ENCODE measurements around the gene TTLL3.

Gene TTLL3

DNA sequence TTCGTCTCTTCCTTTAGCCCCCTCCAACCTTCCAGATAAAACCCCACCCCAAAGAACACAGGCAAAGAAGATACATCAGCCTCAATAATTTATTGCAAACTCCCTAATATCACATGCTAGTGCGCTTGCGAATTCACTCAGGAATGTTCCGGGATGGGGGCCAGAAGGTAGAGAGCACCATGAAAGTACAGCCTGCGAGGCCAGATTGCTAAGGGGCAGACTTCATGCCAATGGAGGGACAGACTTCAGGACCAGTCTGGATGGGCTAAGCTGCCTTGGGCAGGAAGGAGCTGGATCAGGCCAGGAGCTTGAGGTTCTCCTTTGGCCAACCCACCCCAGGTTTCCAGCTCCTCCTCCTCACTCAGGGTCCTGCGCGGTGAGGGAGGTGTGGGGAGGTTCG is 56.6 kb downstream of the TTLL3 start:
- no peak overlapping the region for H2BK120ac ChIP-seq (ENCODE audit: insufficient read depth, low read length, poor library complexity)
- no peak overlapping the region for H3K4me3 ChIP-seq (ENCODE audit: low read depth, low read length)
- no peak overlapping the region for H3K14ac ChIP-seq (ENCODE audit: low read length)
- no CpG with 5 or more reads among the region's 8 CpGs for WGBS (ENCODE audit: extremely low coverage, insufficient coverage, insufficient read length)
- H3K27me3 ChIP-seq (ENCODE audit: insufficient read depth, low read length) = no peaks in the 10 kb centered on the region
- peaks cover 1% of the 10 kb centered on the region for H3K9me3 ChIP-seq (ENCODE audit: insufficient read depth, low read depth, low read length)
- no peak overlapping the region for H2AK5ac ChIP-seq (ENCODE audit: low read length)
- H4K12ac ChIP-seq (ENCODE audit: low read depth, low read length) = no peak overlapping the region
- H3K79me2 ChIP-seq (ENCODE audit: control insufficient read depth, insufficient read depth, low read length, poor library complexity) = peaks cover 2% of the 10 kb centered on the region
- no peak overlapping the region for H3K18ac ChIP-seq (ENCODE audit: low read length)
- H2BK5ac ChIP-seq (ENCODE audit: low read depth, low read length, poor library complexity) = no peak overlapping the region
- DNase-seq = no peak
- H4K91ac ChIP-seq (ENCODE audit: low read depth, low read length) = no peak overlapping the region
- no peak overlapping the region for H3K4ac ChIP-seq (ENCODE audit: low read depth, low read length)
- H3K23ac ChIP-seq (ENCODE audit: low read length) = no peak overlapping the region
- no peak overlapping the region for H3K9ac ChIP-seq (ENCODE audit: low read length)
- H3K79me1 ChIP-seq (ENCODE audit: low read length) = peaks cover 11% of the 10 kb centered on the region
- H3K36me3 ChIP-seq (ENCODE audit: control insufficient read depth in 1 of 2, insufficient read depth in 2 of 2, low read length in 2 of 2) = no peaks in the 10 kb centered on the region
- no peak overlapping the region for H3K4me2 ChIP-seq (ENCODE audit: low read length)
- no peak overlapping the region for H4K8ac ChIP-seq (ENCODE audit: low read depth, low read length)
- no peak overlapping the region for H3K27ac ChIP-seq (ENCODE audit: low read depth, low read length)
- H2AFZ ChIP-seq (ENCODE audit: insufficient read depth, low read length, poor library complexity) = no peak overlapping the region
- H3K4me1 ChIP-seq (ENCODE audit: control insufficient read depth in 1 of 2, insufficient read depth in 2 of 2, low read length in 2 of 2) = peaks cover 7 to 11% of the 10 kb centered on the region in 2 experiments
- H2BK12ac ChIP-seq (ENCODE audit: low read length) = no peak overlapping the region

DNA sequence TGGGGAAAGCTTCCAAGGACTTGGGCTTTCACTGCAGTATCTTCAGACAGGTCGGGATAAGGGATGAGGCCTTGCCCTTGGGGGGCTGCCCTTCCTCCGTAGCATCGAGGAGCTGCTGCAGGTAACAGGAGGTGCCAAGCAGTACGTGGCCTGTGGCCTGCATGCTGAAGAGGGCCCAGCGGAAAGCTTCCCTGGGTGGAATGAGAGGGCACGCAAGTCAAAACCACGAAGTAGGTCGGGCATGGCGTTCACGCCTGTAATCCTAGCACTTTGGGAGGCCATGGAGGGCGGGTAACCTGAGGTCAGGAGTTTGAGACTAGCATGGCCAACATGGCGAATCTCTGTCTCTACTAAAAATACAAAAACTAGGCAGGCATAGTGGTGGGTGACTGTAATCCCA is 57.0 kb downstream of the TTLL3 start:
- H4K12ac ChIP-seq (ENCODE audit: low read depth, low read length) = no peak overlapping the region
- no peak overlapping the region for H2AK5ac ChIP-seq (ENCODE audit: low read length)
- DNase-seq = no peak
- no peak overlapping the region for H3K18ac ChIP-seq (ENCODE audit: low read length)
- no peak overlapping the region for H4K8ac ChIP-seq (ENCODE audit: low read depth, low read length)
- H2BK5ac ChIP-seq (ENCODE audit: low read depth, low read length, poor library complexity) = no peak overlapping the region
- H3K79me2 ChIP-seq (ENCODE audit: control insufficient read depth, insufficient read depth, low read length, poor library complexity) = peaks cover 2% of the 10 kb centered on the region
- no peak overlapping the region for H3K23ac ChIP-seq (ENCODE audit: low read length)
- no CpG with 5 or more reads among the region's 12 CpGs for WGBS (ENCODE audit: extremely low coverage, insufficient coverage, insufficient read length)
- H2BK120ac ChIP-seq (ENCODE audit: insufficient read depth, low read length, poor library complexity) = no peak overlapping the region
- H3K4me1 ChIP-seq (ENCODE audit: control insufficient read depth in 1 of 2, insufficient read depth in 2 of 2, low read length in 2 of 2) = peaks cover 7 to 11% of the 10 kb centered on the region in 2 experiments
- no peak overlapping the region for H3K14ac ChIP-seq (ENCODE audit: low read length)
- H3K36me3 ChIP-seq (ENCODE audit: control insufficient read depth in 1 of 2, insufficient read depth in 2 of 2, low read length in 2 of 2) = no peaks in the 10 kb centered on the region
- no peak overlapping the region for H3K4me3 ChIP-seq (ENCODE audit: low read depth, low read length)
- no peak overlapping the region for H3K9ac ChIP-seq (ENCODE audit: low read length)
- no peaks in the 10 kb centered on the region for H3K27me3 ChIP-seq (ENCODE audit: insufficient read depth, low read length)
- H3K4ac ChIP-seq (ENCODE audit: low read depth, low read length) = no peak overlapping the region
- H3K79me1 ChIP-seq (ENCODE audit: low read length) = peaks cover 10% of the 10 kb centered on the region
- H4K91ac ChIP-seq (ENCODE audit: low read depth, low read length) = no peak overlapping the region
- no peak overlapping the region for H2BK12ac ChIP-seq (ENCODE audit: low read length)
- no peak overlapping the region for H3K4me2 ChIP-seq (ENCODE audit: low read length)
- peaks cover 1% of the 10 kb centered on the region for H3K9me3 ChIP-seq (ENCODE audit: insufficient read depth, low read depth, low read length)
- no peak overlapping the region for H3K27ac ChIP-seq (ENCODE audit: low read depth, low read length)
- no peak overlapping the region for H2AFZ ChIP-seq (ENCODE audit: insufficient read depth, low read length, poor library complexity)

DNA sequence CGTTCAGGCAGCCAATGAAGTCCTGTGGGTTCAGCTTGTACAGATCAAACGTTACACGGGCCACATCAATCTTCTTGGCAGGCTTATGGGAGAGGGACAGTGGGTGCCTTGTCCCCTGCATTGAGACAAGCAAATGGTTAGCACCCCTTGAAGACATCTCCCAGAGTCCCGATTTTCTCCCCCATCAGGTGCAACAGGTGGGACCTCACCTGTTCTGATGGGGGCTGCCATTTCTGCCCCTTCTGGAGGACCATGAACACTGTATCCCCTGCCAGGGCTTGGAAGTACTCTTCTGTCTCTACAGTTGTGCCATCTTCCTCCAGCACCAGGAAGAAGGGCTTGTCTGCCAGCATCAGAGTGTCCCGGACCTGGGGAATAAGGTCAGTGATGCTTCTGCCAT is 59.9 kb downstream of the TTLL3 start:
- H3K27me3 ChIP-seq (ENCODE audit: insufficient read depth, low read length) = no peaks in the 10 kb centered on the region
- no peaks in the 10 kb centered on the region for H3K36me3 ChIP-seq (ENCODE audit: control insufficient read depth in 1 of 2, insufficient read depth in 2 of 2, low read length in 2 of 2)
- H3K27ac ChIP-seq (ENCODE audit: low read depth, low read length) = no peak overlapping the region
- H2BK12ac ChIP-seq (ENCODE audit: low read length) = peak overlapping the region; percentile 17
- H2BK5ac ChIP-seq (ENCODE audit: low read depth, low read length, poor library complexity) = no peak overlapping the region
- H3K9me3 ChIP-seq (ENCODE audit: insufficient read depth, low read depth, low read length) = peaks cover 1% of the 10 kb centered on the region
- no peaks in the 10 kb centered on the region for H3K4me1 ChIP-seq (ENCODE audit: control insufficient read depth in 1 of 2, insufficient read depth in 2 of 2, low read length in 2 of 2)
- H2AFZ ChIP-seq (ENCODE audit: insufficient read depth, low read length, poor library complexity) = no peak overlapping the region
- DNase-seq = no peak
- H3K9ac ChIP-seq (ENCODE audit: low read length) = no peak overlapping the region
- peaks cover 1% of the 10 kb centered on the region for H3K79me1 ChIP-seq (ENCODE audit: low read length)
- H3K4ac ChIP-seq (ENCODE audit: low read depth, low read length) = no peak overlapping the region
- H4K12ac ChIP-seq (ENCODE audit: low read depth, low read length) = no peak overlapping the region
- H4K91ac ChIP-seq (ENCODE audit: low read depth, low read length) = no peak overlapping the region
- H3K23ac ChIP-seq (ENCODE audit: low read length) = no peak overlapping the region
- H4K8ac ChIP-seq (ENCODE audit: low read depth, low read length) = no peak overlapping the region
- H3K14ac ChIP-seq (ENCODE audit: low read length) = no peak overlapping the region
- H3K4me3 ChIP-seq (ENCODE audit: low read depth, low read length) = no peak overlapping the region
- WGBS (ENCODE audit: extremely low coverage, insufficient coverage, insufficient read length) = no CpG with 5 or more reads among the region's 5 CpGs
- H3K4me2 ChIP-seq (ENCODE audit: low read length) = no peak overlapping the region
- H3K79me2 ChIP-seq (ENCODE audit: control insufficient read depth, insufficient read depth, low read length, poor library complexity) = no peaks in the 10 kb centered on the region
- no peak overlapping the region for H2AK5ac ChIP-seq (ENCODE audit: low read length)
- H3K18ac ChIP-seq (ENCODE audit: low read length) = no peak overlapping the region
- H2BK120ac ChIP-seq (ENCODE audit: insufficient read depth, low read length, poor library complexity) = no peak overlapping the region

DNA sequence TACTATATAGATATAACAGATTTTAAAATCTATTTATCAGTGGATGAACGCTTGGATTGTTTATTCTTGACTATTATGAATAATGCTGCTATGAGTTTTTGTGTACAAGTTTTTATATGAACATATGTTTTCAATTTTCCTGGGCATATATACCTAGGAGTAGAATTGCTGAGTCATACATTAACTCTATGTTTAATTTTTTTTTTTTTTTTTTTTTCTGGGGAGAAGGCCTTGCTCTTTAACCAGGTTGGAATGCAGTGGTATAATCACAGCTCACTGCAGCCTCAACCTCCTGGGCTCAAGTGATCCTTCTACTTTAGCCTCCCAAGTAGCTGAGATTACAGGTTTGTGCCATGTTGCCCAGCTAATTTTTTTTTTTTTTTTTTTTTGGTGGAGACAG is 60.9 kb downstream of the TTLL3 start:
- H2BK120ac ChIP-seq (ENCODE audit: insufficient read depth, low read length, poor library complexity) = no peak overlapping the region
- no peak overlapping the region for H3K4me2 ChIP-seq (ENCODE audit: low read length)
- no peaks in the 10 kb centered on the region for H3K4me1 ChIP-seq (ENCODE audit: control insufficient read depth in 1 of 2, insufficient read depth in 2 of 2, low read length in 2 of 2)
- no CpG with 5 or more reads among the region's 1 CpG for WGBS (ENCODE audit: extremely low coverage, insufficient coverage, insufficient read length)
- peaks cover 1% of the 10 kb centered on the region for H3K79me1 ChIP-seq (ENCODE audit: low read length)
- H4K8ac ChIP-seq (ENCODE audit: low read depth, low read length) = no peak overlapping the region
- H3K36me3 ChIP-seq (ENCODE audit: control insufficient read depth in 1 of 2, insufficient read depth in 2 of 2, low read length in 2 of 2) = no peaks in the 10 kb centered on the region
- no peak overlapping the region for H2BK12ac ChIP-seq (ENCODE audit: low read length)
- peaks cover 1% of the 10 kb centered on the region for H3K9me3 ChIP-seq (ENCODE audit: insufficient read depth, low read depth, low read length)
- H2AK5ac ChIP-seq (ENCODE audit: low read length) = no peak overlapping the region
- H3K27me3 ChIP-seq (ENCODE audit: insufficient read depth, low read length) = no peaks in the 10 kb centered on the region
- no peak overlapping the region for H2AFZ ChIP-seq (ENCODE audit: insufficient read depth, low read length, poor library complexity)
- no peak overlapping the region for H4K12ac ChIP-seq (ENCODE audit: low read depth, low read length)
- no peak overlapping the region for H3K9ac ChIP-seq (ENCODE audit: low read length)
- H3K4ac ChIP-seq (ENCODE audit: low read depth, low read length) = no peak overlapping the region
- no peak overlapping the region for H3K27ac ChIP-seq (ENCODE audit: low read depth, low read length)
- no peak overlapping the region for H4K91ac ChIP-seq (ENCODE audit: low read depth, low read length)
- no peak overlapping the region for H2BK5ac ChIP-seq (ENCODE audit: low read depth, low read length, poor library complexity)
- no peaks in the 10 kb centered on the region for H3K79me2 ChIP-seq (ENCODE audit: control insufficient read depth, insufficient read depth, low read length, poor library complexity)
- H3K4me3 ChIP-seq (ENCODE audit: low read depth, low read length) = no peak overlapping the region
- DNase-seq = peak in 1 of 2 donors; percentile 60
- H3K18ac ChIP-seq (ENCODE audit: low read length) = no peak overlapping the region
- H3K23ac ChIP-seq (ENCODE audit: low read length) = no peak overlapping the region
- no peak overlapping the region for H3K14ac ChIP-seq (ENCODE audit: low read length)

All from trophoblast cell (in vitro differentiated cells and primary cell).